HG02840 (cell line): ENCODE results near the gene POGLUT2.
"Not testable (repeated sequence)": the region's sequence is repeated elsewhere in the genome, so short reads cannot be mapped to it uniquely, and the experiment has no call there.

Experiments
- ATAC-seq: cut with Tn5 transposase; IDR thresholded peaks from one replicate; pipeline ENCODE4 v1.9.1; 2021; ENCODE audit warnings: mild to moderate bottlenecking, moderate library complexity, moderate number of reproducible peaks; ENCODE audit not compliant: unreplicated experiment, low FRiP score

The POGLUT2 gene

DNA sequence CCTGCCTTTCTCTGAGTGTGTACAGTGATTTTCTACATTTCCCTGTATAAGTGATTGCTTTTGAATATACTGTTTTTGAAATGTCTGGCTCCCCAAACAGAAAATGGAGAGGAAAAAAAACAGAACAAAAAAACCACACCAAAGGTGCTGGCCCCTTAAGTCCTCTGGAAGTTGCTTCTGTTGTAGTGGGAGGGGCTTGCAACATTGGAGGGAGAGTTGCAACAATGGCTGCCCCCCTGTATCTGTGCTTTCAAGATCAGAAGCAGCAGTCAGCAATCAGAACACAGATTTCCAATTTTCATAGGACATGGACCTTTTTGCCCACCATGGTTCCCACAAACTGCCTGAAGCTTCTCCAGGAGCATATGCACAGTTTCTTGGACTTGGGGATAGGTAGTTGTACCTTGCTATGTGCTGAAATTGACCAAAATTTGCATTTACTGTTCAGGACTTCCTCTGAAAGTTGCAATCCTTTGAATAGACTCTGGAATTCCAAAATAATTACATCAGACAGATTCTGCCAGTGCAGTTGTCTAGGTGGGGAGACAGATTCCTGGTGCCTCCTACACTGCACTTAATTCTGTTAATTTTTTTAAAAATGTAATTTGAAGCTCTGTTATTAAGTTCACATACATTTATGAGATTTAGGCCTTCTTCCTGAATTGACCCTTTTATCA, 14.0 kb upstream of the POGLUT2 start:
- no peak for ATAC-seq

DNA sequence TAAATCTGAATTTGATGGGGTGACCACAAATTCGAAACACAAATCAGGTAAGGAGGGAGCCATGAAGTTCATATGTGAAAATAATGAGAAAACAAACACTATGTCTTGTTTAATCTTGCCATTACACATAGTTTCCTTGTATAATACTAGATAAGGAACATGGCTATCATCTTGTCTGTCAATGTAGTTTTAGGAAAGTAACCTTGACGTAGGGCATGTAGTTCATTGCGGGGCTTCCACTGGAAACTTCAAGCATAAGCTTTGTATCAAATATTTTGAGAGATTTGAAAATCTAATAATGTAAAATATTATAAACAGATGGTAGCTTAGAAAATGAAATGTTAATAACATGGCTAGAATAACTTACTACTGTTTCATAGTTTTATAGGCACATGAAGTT, 8.9 kb upstream of the POGLUT2 start:
- no peak for ATAC-seq

DNA sequence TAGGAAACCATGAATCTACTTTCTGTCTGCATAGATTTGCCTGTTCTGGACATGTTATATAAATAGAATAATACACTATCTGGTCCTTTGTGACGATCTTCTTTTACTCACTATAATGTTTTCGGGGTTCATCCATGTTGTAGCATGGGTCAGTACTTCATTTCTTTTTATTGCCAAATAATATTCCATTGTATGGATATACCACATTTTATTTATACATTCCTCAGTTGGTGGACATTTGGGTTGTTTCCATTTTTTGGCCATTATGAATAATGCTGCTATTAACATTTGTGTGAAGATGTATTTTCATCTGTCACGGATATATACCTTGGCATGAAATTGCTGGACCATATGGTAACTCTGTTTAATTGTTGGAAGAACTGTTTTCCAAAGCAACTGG, 6.9 kb upstream of the POGLUT2 start:
- no peak for ATAC-seq

GRCh38 chr13:102800145-102801041, 1.6 kb upstream of the POGLUT2 start:
- peak; percentile 75 for ATAC-seq

DNA sequence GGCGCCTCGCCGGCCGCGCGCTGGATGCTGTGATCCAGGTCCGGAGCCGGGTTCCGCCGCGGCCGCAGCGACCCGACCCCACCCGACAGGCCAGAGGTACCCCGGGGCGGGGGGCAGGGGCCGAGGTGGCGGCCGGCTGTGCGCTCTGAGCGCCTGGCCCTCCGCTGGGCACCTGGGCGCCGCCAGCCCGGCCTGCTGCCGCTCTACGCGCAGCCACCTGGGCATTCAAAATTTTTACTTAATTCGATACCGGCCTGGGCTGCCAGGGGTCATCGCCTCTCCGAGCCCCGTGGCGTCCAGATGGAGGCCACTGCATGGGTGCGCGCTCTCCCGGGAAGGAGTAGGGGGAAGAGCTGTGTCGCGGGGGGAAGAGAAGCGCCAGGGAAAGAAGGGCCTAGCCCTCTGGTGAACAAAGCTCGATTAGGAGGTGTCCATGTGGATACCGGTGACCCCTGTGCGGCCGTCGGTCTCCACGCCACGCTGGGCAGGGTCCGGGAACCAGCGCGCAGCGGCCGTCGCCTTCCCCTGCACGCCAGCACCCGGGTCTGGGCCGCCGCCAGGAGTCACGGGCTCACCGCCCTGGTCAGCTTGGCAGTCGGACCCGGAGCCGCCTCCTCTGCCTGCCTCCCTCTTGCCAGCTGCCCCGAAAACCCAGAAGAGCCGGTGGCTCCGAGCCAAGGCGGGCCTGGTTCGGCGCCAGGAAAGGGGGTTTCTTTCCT, 809 bp upstream of the POGLUT2 start:
- ATAC-seq = peak; percentile 11

- ATAC-seq = no peak
These were observed 5.0 kb downstream of the POGLUT2 start for GRCh38 chr13:102793611-102794355.

GRCh38 chr13:102792396-102792795, 6.4 kb downstream of the POGLUT2 start:
- no peak for ATAC-seq

DNA sequence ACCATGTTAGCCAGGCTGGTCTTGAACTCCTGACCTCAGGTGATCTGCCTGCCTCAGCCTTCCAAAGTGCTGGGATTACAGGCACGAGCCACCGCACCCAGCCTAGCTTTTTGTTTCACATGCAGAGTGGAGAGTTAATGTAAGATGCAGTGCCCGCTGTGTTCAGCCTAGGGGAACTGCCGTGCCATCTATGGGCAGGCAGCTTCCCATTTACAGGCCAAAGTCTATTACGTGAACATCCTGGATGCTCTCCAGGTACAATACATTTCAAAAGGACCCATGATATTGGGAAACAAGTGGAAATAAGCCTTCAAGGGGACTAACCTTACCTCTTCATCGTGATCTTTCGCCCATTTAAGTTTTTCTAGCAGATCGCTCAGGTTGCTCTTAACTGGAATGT, 10.1 kb downstream of the POGLUT2 start:
- ATAC-seq = no peak

DNA sequence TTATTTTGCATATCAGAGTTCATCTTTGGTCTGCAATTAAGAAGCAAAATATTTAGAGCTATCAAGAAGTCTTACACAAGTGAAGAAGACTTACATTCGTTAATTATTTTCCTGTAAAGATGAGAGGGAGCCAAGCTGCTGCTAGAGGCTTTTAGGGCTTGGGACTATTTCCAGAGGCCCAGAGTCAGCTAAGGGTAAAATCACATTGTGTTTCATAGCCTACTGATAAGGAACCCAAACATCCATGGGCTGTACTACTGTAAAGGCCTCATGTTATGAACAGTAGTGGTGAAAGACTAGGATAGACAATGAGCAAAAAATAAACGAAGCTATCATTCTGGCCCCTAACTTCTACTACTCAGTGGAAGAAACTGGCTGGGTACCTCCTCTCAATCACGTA, 14.3 kb downstream of the POGLUT2 start:
- ATAC-seq = no peak

DNA sequence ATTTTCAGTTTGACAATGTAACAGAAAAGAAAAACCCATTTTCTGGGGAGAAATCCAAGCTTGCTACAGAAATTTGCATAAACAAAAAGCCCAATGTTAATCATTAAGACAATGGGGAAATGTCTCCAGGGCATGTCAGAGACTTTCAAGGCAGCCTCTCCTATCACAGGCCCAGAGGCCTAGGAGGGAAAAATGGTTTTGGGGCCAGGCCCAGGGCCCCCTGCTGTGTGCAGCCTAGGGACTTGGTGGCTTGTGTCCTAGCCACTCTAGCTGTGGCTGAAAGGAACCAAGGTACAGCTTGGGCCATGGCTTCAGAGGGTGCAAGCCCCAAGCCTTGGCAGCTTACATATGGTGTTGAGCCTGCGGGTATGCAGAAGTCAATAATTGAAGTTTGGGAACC, 17.2 kb downstream of the POGLUT2 start:
- no peak for ATAC-seq

DNA sequence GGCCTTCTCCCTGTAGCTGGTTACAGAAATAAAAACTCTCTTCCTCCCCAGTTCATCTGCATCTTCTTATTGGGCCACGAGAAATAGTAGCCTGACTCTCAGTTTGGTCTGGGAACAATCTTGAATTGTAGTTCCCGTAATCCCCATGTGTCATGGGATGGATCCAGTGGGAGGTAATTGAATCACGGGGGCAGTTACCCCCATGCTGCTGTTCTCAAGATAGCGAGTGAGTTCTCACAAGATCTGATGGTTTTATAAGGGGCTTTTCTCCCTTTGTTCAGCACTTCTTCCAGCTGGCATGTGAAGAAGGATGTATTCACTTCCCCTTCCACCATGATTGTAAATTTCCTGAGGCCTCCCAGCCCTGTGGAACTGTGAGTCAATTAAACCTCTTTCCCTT, 18.1 kb downstream of the POGLUT2 start:
- ATAC-seq = not testable (repeated sequence)

- ATAC-seq = no peak
These were observed 19.2 kb downstream of the POGLUT2 start for GRCh38 chr13:102779436-102780159.

DNA sequence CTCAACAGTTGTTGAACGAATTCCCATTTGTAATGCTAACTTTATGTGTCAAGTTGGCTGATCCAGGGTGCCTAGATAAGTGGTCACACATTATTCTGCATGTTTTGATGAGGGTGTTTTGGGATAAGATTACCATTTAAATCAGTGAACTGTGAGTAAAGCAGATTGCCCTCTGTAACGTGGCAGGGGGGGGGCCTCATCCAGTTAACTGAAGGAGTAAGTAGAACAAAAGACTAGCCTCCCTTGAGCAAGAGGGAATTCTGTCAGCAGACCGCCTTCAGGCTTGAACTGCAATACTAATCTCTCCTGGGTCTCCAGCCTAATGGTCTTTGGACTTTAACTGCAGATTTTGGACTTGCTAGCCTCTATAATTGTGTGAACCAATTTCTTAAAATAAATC, 21.0 kb downstream of the POGLUT2 start:
- no peak for ATAC-seq

GRCh38 chr13:102776271-102776670, 22.5 kb downstream of the POGLUT2 start:
- no peak for ATAC-seq

- ATAC-seq = no peak
These were observed 23.9 kb downstream of the POGLUT2 start for GRCh38 chr13:102774591-102775520.

DNA sequence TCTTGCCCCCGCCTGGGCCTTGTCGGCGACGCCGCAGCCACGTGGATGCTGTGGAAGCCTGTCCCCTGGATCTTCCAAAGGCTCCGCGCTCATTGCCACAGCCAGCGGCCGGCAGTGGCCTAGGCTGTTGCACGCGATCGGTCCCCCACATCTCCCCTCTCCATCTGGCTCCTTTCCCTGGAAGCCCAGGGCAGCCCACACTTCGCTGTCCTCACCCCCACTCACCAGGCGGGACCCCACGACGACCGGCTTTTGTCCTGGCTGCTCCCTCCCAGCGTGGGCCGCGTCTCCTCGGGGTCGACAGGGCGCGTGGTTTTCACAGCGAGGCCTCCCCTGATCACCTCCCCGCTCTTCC, 24.6 kb downstream of the POGLUT2 start:
- no peak for ATAC-seq

DNA sequence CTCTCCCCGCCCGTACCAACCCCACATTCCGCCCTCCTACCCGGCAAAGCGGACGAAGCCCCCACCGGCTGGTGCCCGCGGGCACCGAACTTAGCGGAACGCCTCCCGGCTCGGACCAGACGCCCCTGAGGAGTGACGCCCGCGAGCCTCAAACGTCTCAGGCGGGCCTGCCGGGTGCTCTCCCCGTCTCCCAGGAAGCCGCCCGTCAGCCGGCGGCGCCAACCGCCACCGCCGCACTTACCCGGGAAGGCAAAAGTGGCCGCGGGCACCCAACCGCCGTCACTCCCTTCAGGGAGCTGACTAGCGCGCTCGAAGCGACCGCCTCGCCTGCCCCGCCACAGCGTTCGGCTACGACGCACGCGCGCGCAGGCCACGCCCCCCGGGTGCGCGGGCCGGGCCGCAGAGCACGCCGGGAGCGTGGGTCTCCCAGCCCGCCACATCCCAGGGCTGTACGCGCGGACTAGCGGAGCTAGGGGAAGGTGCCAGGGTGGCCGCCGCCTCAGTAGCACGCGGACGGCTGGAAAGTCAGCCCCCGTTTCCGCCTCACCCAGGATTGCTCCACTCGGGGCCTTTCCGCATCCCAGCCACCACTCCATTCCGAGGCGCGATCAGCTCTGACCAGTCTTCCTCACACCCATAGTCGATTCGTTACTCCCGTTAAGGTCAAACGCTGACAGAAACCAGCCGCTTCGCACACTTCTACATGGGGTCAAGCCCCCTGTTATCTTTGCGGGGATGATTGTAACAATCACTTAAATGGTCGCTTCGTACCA, 25.1 kb downstream of the POGLUT2 start, which contains the start of gene TEX30:
TEX30 (minus strand) TSS at position 346 of the 773 bp plus-strand sequence. CDS start 3,760 bp downstream, outside the sequence.
- ATAC-seq = peak; percentile 92

DNA sequence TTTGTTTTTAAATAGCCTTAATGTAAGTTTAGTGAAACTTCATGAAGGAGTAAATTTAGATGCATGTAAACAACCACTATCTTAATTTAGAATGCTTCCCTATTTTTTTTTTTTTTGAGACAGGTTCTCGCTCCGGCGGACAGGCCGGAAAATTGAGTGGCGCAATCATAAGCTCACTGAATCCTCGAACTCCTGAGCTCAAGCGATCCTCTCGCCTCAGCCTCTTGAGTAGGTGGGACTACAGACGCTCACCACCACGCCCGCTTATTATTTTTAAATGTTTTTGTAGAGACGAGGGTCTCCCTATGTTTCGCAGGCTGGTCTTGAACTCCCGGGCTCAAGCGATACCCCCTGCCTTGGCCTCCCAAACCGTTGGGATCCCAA, 26.7 kb downstream of the POGLUT2 start:
- ATAC-seq = no peak
